T1000 (cell line): ENCODE measurements around the gene LGALS3BP.

Experiments used
- DNase-seq: peaks from one replicate; lab custom pipeline; 2025; ENCODE audit warnings: mixed read lengths; lab: John Stamatoyannopoulos, UW

Gene LGALS3BP

GRCh38 chr17:79014158-79014758 is 34.5 kb upstream of the LGALS3BP start:
- no peak for DNase-seq

DNA sequence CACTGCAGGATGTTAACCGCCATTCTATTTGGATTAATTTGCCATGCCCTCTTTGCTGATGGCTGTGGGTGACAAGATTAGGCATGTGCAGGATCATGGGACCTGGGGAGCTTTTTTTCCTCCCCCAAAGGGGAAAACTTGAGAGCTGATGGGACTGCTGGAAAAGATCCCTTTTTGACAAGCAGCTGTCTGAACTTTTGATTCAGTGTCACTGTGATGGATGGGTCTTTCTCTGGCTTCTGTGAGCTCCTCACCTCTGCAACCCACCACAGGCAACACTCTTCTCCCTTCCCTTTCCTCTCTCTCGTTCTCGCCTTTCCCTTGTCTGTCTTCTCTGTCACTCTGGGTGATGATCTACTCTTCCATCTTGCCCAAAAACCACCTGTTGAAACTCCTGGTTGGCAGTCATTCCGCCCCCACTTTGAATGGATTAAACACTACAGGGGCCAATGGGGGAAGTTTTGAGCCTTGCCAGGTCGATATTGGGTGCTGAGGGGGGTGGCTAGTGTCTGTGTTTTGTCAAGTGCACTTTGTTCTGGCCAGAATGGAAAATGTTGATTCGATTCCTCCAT is 32.9 kb upstream of the LGALS3BP start:
- DNase-seq = no peak

DNA sequence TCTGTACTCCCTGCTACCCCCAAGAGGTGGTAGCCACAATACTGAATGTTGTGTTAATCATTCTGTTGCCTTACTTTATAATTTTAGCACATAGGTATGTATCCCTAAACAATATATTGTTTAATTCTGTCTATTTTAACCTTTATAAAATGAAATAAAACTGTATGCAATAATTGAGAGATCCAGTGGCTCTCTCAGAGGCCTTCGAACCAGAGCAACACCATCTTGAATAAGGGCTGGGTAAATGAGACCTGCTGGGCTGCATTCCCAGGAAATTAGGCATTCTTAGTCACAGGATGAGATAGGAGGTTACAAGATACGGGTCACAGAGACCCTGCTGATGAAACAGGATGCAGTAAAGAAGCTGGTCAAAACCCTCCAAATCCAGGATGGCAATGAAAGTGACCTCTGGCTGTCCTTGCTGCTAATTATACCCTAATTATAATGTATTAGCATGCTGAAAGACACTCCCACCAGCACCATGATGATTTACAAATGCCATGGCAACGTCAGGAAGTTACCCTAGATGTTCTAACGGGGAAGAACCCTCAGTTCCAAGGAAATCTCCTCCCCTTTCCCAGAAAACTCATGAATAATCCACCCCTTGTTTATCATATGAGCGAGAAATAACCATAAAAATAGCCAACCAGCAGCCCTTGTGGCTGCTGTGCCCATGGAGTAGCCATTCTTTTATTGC is 31.9 kb upstream of the LGALS3BP start:
- no peak for DNase-seq

DNA sequence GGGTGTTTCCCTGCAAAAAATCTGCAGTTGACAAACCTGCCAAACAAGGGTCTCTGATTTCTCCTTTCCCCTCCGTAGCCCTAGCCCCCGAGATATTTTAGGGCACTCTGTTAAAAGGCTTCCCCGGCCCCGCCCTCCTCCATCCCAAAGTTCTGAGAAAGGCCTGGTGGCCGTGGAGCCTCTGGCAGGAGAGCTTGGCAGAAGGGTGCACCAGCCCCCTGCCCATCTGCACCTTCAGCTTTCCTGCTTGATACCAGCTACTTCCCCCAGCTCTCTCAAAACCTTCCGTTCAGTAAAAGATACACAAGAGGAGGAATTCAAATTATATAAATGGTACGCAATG is 30.6 kb upstream of the LGALS3BP start:
- DNase-seq = no peak

DNA sequence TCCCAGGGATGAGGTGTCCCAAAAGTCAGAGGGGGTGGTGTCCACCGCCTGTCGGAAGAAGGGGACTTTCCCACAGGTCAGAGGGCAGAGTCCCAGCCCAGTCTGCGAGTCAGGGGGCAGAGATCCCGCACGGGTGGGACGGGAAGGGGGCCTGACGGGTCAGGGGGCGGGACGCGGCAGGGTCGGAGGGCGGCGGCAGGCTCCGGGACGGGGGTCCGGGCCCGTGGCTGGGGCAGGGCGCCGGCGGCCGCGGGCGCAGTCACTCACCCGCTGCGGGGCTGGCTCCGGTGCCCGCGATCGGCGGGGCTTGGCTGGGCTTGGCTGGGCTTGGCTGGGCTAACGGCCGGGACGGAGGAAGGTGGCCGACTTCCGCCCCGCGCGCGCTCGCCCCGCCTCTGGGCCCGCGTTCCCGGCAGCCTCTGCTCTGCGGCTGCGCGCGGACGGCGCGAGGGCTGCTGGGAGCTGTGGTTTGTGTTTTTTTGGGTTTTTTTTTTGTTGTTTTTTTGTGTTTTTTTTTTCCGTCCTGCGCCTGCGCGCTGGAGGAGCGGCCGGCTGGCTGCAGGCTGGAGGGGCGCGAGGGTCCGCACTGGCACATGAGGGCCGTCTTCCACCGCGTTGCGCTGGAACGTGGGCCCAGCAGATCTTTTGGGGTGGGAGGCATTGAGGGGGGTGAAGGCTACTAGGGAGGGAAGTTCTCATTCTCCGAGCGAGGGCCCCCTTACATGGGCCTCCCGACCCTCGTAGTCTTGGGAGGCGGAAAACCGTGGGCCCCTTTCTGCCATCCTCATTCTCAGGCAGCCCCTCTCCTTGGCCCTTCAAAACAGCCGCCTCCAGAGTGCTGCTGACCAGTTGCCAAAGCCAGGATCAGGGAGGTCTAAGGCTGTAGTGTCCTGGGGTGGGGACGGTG is 29.9 kb upstream of the LGALS3BP start, which contains the start of gene CANT1:
TSS of gene CANT1 (minus strand) at position 368 of the 907 bp plus-strand sequence. CDS start 12,142 bp downstream, outside the sequence.
- DNase-seq = peak; percentile 84

DNA sequence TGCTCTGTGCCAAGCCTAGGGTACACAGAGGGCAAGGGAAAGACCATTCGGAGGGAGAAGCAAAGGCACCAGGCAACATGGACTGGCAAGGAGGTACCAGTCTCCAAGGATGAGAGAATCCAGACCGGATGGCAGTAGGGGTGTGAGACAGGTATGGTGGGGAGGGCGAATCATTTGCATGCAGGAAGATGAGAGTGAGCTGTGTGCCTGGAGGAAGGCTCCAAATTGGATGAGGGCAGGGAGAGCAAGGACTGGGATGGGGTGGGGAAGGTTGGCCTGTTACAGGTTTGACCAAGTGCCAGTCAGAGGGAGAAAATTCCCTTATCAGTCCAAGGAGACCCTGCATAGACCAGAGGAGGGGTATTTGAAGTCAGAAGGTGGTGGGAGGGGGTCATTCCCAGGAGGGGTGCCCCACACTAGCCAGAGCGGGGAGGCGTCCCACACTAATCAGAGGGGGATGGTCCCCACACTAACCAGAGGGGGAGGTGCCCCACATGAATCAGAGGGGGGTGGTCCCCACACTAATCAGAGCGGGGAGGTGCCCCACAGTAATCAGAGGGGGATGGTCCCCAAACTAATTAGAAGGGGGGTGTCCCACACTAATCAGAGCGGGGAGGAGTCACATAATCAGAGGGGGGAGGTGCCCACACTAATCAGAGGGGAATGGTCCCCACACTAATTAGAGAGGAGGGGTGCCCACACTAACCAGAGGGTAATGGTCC is 29.1 kb upstream of the LGALS3BP start:
- no peak for DNase-seq

DNA sequence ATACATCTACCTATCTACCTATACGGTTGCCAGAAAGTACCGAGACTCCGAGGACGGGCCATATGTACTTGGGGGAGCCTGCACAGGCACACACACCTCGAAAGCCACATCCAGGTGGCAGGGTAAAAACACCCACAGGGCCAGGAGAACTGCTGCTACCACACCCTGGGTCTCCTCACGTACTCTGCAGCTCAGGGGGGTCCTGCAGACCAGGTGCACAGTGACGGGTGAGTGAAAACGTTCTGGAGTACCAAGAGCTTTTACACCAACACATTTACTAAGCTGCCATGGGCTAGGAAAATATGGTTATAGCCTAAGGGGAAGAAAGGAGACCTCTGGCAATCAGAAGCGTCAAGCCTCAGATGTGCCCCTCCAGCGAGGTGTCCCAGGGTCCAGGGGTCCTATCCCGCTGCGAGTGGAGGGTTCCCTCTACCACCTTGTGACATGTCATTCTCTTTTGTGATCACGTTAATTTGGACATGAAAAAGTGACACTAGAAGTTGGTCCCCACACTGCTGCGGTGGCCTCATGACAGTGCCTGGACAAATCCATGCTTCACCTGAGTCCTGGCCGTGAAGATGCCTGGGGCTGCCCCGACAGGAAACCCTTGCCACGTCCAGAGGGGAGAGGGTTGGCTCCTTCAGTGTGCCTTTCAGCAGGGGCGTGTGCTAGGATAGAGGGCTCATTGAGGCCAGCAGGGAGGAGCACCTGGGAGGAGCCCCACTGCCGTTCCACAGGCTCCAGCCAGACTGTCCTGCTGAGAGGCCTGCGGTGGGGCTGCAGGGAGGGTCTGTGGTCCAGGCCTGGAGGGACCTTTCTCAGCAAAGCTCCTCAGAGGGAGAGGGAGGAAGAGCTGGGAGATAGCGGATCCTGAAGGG is 28.0 kb upstream of the LGALS3BP start:
- DNase-seq = no peak

DNA sequence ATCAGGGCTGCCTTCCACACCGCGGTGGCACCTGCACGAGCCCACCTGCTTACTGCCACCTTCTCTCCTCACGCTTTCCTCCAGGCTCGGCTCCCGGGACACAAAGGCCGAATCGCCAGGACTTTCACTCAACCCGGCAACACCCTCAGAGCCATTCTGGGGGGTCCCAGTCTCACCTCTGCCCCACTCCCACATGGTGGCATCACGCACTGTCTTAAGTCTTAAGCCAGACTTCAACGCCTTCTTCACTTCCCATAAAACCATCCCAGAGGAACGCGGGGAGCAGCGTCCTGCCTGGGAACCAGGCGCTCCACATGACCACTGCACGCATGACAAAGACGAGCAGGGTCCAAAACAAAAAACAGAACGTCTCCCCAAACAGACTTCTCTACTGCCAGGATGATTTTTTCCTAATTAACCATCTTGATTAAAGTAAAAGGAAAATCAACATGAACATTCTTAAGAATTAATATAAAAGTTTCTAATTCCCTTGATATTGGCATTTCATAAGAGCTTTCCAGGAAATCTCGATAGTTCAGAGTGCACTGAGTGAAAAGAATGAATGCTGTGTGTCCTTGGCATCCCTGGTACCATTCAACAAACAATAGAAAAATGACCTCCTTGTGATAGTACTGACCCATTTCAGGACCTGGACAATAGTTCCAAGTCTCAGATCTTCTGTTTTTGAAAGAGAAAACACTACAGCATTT is 27.2 kb upstream of the LGALS3BP start:
- no peak for DNase-seq

- no peak for DNase-seq
Measured at GRCh38 chr17:79006046-79006445, 26.3 kb upstream of the LGALS3BP start.

DNA sequence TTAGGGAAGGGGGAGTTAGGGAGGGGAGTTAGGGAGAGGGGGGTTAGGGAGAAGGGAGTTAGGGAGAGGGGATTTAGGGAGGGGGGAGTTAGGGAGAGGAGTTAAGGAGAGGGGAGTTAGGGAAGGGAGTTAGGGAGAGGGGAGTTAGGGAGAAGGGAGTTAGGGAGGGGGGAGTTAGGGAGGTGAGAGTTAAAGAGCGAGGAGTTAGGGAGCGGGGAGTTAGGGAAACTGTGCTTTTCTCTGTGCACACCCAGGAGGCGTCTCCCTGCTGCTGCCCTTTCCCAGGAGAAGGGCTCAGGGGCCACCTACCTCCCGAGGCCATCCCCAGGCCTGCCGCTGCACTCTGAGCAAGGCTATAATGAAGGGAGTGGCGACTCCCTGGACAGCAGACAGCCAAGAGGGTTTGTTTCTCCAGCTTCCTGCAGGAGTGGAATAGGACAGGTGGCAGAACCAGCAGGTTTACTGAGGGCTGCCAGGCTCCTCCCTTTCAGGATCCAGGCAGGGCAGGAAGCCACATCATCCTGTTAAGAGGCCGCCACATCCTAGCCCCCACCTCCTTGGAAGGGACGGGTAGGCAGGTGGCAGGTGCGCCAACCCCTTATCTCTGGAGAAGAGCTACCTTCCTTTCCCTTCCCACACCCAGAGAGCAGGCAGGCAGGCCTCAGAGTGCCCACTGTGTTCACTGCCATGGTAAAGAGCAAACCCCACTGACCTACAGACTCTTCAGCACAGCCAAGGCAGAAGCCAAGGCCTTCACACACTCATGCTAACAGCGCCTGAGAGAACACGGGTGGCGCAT is 25.5 kb upstream of the LGALS3BP start:
- DNase-seq = no peak

DNA sequence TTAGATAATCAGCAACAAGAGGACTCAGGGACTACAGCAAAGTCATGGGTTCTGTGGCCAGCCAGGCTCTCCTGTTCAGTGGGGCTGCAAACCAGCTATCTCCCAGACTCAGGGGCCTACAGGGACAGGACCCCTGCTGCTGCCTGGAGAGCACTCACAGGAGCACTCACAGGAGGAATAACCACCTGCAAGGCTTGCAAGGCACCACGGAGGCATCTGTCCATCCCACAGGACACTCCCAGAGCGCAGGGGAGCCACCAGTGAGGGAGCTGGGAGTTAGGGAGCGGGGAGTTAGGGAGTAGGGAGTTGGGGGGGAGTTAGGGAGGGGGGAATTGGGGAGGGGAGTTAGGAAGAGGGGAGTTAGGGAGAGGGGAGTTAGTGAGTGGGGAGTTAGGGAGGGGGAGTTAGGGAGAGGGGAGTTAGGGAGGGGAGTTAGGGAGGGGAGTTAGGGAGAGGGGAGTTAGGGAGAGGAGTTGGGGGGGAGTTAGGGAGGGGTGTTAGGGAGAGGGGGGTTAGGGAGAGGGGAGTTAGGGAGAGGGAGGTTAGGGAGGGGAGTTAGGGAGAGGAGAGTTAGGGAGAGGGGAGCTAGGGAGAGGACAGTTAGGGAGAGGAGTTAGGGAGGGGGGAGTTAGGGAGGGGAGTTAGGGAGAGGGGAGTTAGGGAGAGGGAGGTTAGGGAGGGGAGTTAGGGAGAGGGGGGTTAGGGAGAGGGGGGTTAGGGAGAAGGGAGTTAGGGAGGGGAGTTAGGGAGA is 24.1 kb upstream of the LGALS3BP start:
- DNase-seq = no peak

DNA sequence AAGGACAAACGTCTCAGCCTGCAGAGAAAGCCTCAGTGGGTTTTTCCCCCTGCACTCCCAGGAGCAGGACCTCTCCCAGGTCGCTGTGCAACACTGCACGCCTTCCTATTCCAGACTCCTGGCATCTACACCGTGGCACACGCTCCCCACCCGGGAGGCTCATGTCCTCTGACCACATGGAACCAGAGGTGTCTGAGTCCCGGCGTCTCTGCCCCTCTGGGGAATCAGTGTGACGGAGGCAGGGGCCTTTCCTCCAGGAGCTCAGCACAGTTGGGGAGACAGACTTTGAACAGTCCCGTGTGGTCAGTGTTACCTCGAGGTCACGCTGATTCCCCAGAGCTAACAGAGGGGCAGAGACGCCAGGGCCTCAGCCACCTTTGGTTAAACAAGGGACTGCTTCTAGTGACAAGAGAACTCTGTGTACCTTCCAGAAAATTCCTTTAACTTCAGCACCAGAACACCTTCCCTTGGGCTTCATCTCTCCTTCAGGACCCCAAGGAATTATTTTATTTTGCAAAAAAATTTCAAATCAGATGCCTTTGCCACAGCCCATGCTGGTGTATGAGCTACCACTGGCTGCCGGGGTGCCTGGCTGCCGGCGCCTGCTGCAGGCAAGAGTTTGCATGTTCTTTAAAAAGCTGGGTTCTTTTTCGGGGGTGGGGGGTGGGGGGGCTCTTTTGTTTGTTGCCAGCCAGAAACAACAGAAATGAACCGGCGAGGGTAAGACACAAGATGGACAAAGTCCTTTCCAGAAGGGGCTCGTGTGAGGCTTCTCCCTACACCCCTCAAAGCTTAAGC is 23.3 kb upstream of the LGALS3BP start:
- DNase-seq = no peak

GRCh38 chr17:79002291-79002690 is 22.6 kb upstream of the LGALS3BP start:
- DNase-seq = no peak

DNA sequence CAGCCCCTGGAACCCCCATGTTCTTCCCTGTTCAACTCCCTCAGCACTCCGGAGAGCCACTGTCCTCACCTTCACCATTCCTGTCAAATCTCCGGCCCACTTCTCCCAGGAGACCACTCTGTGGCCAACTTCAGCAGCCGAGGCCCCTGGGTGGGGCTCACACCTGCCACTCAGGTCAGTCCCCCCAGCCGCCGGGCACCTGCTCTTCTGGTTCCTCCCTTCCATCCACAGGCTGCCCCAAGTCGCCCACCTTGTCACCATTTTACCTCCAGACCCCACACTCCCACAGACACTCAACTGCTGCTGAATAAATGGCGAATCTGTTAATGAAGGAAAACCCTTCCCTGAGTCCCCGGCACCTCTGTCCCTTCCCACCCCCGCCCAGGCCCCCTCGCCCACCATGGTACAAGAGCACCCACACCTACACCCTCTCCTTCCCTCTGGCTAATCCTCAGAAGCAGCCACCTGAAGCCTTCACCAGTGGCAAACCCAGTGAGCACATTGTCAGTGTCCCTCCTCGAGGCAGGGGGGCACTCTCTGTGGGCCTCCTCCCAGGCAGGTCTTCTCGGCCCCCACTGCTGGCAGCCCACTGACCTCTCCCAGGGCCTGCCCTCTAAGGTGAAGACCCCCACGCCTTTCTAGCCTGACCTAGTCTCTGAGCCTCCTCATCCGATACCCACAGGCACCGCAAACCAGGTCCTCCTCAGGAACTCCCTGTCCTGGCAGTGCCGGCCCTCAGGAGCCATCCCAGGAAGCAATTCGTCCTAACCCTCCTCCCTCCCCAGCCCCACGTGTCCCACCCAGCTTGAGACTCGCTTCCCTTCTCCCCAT is 21.7 kb upstream of the LGALS3BP start:
- DNase-seq = no peak

DNA sequence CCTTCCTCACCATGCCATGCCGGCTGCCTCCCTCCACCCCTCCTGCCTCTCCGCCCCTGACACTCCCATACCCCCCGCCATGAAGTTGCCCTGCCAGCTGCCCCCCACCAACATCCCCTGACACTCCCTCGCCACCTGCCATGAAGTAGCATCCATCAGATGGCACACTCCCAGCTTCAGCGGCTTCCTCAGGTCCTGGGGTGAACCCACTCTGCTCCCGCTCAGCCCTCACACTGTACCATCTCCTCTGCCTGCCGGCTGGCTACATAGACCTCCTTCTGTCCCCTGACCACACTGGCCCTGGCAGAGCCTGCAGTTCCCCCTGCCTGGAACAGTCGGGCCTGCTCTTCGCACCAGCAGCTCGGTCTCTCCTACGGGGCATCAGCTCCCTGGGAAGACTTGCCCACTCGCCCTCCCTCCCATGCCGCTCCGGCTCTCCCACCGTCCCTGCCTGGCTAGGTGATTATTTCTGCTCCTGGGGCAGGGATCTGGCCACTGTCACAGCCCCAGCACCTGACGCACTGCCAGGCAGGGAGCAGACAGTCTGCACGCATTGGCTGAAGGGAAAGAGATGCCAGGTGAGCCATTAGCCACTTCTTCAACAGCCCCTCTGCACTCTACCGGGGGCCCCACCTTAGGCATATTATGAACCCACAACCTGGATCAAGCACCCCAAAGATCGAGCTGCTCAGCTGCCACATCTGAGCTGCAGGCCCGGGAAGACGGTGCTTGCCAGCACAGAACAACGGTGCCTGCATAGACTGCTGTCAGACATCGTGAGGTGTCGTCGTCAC is 20.9 kb upstream of the LGALS3BP start:
- DNase-seq = no peak

DNA sequence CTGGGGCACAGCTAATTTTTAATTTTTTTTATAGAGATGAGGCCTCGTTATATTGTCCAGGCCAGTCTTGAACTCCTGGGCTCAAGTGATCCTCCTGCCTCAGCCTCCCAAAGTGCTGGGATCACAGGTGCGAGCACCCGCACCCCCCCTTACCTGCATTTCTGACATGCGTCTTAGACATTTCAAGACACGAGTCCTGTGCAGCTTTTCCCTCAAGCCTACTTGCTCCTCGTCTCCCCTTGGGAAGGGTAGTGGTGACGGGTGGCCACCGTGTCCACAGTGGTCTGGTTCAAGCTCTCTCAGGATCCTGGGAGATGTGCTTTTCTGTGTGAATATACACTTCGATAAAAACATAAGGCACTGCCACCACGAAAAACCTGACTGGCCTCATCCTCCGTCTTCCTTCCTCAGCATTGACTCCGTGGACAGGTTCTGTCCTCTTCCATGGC is 20.2 kb upstream of the LGALS3BP start:
- no peak for DNase-seq
